ENCODE data around the gene PICALM. TPM values are rescaled to one million over a fixed set of nuclear protein-coding genes. Genes with fewer than 3 reads are reported as not detected.

Gene PICALM
- total RNA-seq, 1 donor from 2014 or later = 137 TPM

GRCh38 chr11:85974122-85974521 is 94.8 kb downstream of the PICALM start:
- TF ChIP-seq, protein P1, sequence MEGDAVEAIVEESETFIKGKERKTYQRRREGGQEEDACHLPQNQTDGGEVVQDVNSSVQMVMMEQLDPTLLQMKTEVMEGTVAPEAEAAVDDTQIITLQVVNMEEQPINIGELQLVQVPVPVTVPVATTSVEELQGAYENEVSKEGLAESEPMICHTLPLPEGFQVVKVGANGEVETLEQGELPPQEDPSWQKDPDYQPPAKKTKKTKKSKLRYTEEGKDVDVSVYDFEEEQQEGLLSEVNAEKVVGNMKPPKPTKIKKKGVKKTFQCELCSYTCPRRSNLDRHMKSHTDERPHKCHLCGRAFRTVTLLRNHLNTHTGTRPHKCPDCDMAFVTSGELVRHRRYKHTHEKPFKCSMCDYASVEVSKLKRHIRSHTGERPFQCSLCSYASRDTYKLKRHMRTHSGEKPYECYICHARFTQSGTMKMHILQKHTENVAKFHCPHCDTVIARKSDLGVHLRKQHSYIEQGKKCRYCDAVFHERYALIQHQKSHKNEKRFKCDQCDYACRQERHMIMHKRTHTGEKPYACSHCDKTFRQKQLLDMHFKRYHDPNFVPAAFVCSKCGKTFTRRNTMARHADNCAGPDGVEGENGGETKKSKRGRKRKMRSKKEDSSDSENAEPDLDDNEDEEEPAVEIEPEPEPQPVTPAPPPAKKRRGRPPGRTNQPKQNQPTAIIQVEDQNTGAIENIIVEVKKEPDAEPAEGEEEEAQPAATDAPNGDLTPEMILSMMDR (conservative IDR thresholded peaks at IDR 0.05) = no peak
- DNase-seq (ENCODE audit: extremely low spot score, unreplicated experiment) = no peak
- Mint-ChIP-seq H3K4me1 (ENCODE audit: unreplicated experiment) (peaks cover 1% of the 10 kb centered on the region), H3K9me3 (no peaks in the 10 kb centered on the region), H3K27me3 (no peaks in the 10 kb centered on the region), H3K27ac (no peak overlapping the region), H3K4me3 (no peak overlapping the region), H3K36me3 (peaks cover 32% of the 10 kb centered on the region)

- TF ChIP-seq, protein P1 (conservative IDR thresholded peaks at IDR 0.05) = no peak
- peaks cover 38% of the 10 kb centered on the region for H3K36me3 Mint-ChIP-seq
- H3K27me3 Mint-ChIP-seq = no peaks in the 10 kb centered on the region
- no peak for DNase-seq (ENCODE audit: extremely low spot score, unreplicated experiment)
- no peaks in the 10 kb centered on the region for H3K9me3 Mint-ChIP-seq
- no peak overlapping the region for H3K27ac Mint-ChIP-seq
- H3K4me1 Mint-ChIP-seq (ENCODE audit: unreplicated experiment) = peaks cover 9% of the 10 kb centered on the region
- H3K4me3 Mint-ChIP-seq = no peak overlapping the region
Measured at GRCh38 chr11:85970593-85970992, 98.3 kb downstream of the PICALM start.

DNA sequence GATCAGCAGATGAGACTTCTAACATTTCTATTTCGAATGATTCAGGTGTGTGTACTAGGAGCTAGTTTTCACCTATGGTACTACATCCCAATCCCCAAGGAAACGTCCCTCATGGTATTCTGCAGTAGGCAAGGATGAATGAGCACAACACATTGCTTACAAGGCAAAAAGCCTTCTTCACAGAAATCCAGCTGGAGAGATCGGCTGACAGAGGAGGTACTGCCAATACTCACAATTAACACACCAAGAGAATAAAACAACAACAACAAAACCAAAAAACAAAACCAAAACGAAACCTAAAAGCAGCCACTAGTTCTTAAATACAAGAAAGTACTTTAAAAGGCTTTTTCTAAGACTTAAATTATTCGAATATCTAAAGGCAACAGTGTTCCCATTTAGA is 101.4 kb downstream of the PICALM start:
- Mint-ChIP-seq H3K36me3 (peaks cover 49% of the 10 kb centered on the region), H3K9me3 (no peaks in the 10 kb centered on the region), H3K27ac (no peak overlapping the region), H3K4me1 (ENCODE audit: unreplicated experiment) (peaks cover 14% of the 10 kb centered on the region), H3K27me3 (no peaks in the 10 kb centered on the region), H3K4me3 (no peak overlapping the region)
- TF ChIP-seq, protein P1 (conservative IDR thresholded peaks at IDR 0.05) = no peak
- DNase-seq (ENCODE audit: extremely low spot score, unreplicated experiment) = no peak

DNA sequence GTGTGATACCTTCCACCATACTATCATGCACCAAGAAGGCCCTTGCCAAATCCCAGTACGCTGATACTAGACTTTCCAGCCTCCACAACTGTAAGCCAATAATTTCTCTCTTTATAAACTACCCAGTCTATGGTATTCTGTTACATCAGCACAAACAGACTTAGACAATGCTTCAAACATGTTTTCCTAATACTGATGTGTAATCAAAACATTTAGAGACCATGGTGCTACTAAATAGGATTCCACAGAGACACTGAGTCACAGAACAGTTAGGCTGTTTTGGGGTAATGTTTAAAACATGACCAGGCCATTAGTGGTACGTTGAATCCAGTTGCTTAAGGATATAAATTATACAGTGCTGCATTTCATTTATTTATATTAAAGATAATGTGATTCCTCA is 103.7 kb downstream of the PICALM start:
- Mint-ChIP-seq H3K36me3 (peaks cover 55% of the 10 kb centered on the region), H3K9me3 (no peaks in the 10 kb centered on the region), H3K27me3 (no peaks in the 10 kb centered on the region), H3K4me3 (no peak overlapping the region), H3K4me1 (ENCODE audit: unreplicated experiment) (peaks cover 30% of the 10 kb centered on the region), H3K27ac (no peak overlapping the region)
- DNase-seq (ENCODE audit: extremely low spot score, unreplicated experiment) = no peak
- TF ChIP-seq, protein P1 (conservative IDR thresholded peaks at IDR 0.05) = no peak

DNA sequence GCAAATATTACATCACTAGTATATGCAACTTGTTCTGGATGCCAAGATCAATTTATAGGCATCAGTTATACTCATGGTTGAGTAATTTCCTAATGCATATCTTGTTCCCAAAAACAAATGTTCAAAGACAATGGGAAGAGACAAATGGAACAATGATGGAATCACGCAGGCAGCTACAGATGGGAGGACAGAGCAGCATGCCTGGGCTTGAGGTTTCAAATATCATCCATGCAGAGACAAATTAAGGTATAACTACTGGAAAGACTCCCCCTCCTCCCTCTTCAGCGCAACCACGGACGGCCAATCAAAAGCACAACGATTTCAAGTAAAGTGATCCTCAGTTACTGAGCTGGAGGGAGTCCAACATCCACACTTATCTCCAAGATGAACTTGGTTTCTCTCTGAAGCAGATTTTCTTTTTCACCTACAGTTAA is 106.9 kb downstream of the PICALM start:
- Mint-ChIP-seq H3K27me3 (no peaks in the 10 kb centered on the region), H3K27ac (no peak overlapping the region), H3K36me3 (peaks cover 61% of the 10 kb centered on the region), H3K4me1 (ENCODE audit: unreplicated experiment) (peaks cover 25% of the 10 kb centered on the region), H3K4me3 (no peak overlapping the region), H3K9me3 (no peaks in the 10 kb centered on the region)
- DNase-seq (ENCODE audit: extremely low spot score, unreplicated experiment) = no peak
- TF ChIP-seq, protein P1 (conservative IDR thresholded peaks at IDR 0.05) = no peak

- H3K4me3 Mint-ChIP-seq = no peak overlapping the region
- no peak overlapping the region for H3K27ac Mint-ChIP-seq
- peaks cover 62% of the 10 kb centered on the region for H3K36me3 Mint-ChIP-seq
- H3K9me3 Mint-ChIP-seq = no peaks in the 10 kb centered on the region
- H3K4me1 Mint-ChIP-seq (ENCODE audit: unreplicated experiment) = peaks cover 25% of the 10 kb centered on the region
- TF ChIP-seq, protein P1 (conservative IDR thresholded peaks at IDR 0.05) = no peak
- no peaks in the 10 kb centered on the region for H3K27me3 Mint-ChIP-seq
- no peak for DNase-seq (ENCODE audit: extremely low spot score, unreplicated experiment)
Measured at GRCh38 chr11:85961130-85961529, 107.8 kb downstream of the PICALM start.

All from type B pancreatic cell (in vitro differentiated cells).